ENCODE data around the gene LHX2.

GRCh38 chr9:124035001-124035650 lies 23.6 kb downstream of the LHX2 start:
- TF ChIP-seq, protein P1, sequence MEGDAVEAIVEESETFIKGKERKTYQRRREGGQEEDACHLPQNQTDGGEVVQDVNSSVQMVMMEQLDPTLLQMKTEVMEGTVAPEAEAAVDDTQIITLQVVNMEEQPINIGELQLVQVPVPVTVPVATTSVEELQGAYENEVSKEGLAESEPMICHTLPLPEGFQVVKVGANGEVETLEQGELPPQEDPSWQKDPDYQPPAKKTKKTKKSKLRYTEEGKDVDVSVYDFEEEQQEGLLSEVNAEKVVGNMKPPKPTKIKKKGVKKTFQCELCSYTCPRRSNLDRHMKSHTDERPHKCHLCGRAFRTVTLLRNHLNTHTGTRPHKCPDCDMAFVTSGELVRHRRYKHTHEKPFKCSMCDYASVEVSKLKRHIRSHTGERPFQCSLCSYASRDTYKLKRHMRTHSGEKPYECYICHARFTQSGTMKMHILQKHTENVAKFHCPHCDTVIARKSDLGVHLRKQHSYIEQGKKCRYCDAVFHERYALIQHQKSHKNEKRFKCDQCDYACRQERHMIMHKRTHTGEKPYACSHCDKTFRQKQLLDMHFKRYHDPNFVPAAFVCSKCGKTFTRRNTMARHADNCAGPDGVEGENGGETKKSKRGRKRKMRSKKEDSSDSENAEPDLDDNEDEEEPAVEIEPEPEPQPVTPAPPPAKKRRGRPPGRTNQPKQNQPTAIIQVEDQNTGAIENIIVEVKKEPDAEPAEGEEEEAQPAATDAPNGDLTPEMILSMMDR (IDR thresholded peaks at IDR 0.05) = no peak
- TF ChIP-seq POLR2A (IDR thresholded peaks at IDR 0.05) (no peak), EP300 (IDR thresholded peaks at IDR 0.05) (no peak)
